ENCODE results near the gene C10orf90. TPM values are rescaled to one million over a fixed set of nuclear protein-coding genes. Genes with fewer than 3 reads are reported as not detected.

The C10orf90 gene
- total RNA-seq, 1 donor from 2014 or later = not detected

DNA sequence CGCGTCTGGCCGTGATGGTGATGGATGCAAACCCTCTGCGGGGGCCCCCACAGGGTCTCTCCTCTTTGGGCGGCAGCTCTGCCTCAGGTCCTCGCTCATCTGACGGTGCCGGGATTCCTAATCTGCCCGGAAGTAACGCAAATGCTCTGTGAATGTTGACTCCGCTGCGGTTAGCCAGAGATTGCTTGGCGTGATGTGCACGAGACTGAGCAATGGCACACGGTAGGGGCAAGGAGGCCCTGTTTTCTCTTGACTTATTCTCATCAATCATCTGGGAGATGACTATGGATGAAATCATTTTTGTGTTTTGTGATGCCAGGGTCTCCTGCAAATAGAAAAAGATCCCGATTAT is 165.8 kb downstream of the C10orf90 start:
- Mint-ChIP-seq H3K27ac (ENCODE audit: unreplicated experiment) (no peak overlapping the region), H3K9me3 (ENCODE audit: unreplicated experiment) (peaks cover 3% of the 10 kb centered on the region), H3K4me1 (ENCODE audit: low read depth, unreplicated experiment) (no peaks in the 10 kb centered on the region), H3K27me3 (ENCODE audit: unreplicated experiment) (peaks cover 2% of the 10 kb centered on the region), H3K36me3 (ENCODE audit: unreplicated experiment) (no peaks in the 10 kb centered on the region), H3K4me3 (ENCODE audit: unreplicated experiment) (no peak overlapping the region)
- DNase-seq = no peak
- no peak for TF ChIP-seq CTCF (IDR thresholded peaks at IDR 0.05; ENCODE audit: partially characterized antibody, unreplicated experiment)

GRCh38 chr10:126504063-126504760 is 166.3 kb downstream of the C10orf90 start:
- Mint-ChIP-seq H3K4me3 (ENCODE audit: unreplicated experiment) (no peak overlapping the region), H3K27ac (ENCODE audit: unreplicated experiment) (no peak overlapping the region), H3K27me3 (ENCODE audit: unreplicated experiment) (peaks cover 2% of the 10 kb centered on the region), H3K4me1 (ENCODE audit: low read depth, unreplicated experiment) (no peaks in the 10 kb centered on the region), H3K36me3 (ENCODE audit: unreplicated experiment) (no peaks in the 10 kb centered on the region), H3K9me3 (ENCODE audit: unreplicated experiment) (peaks cover 3% of the 10 kb centered on the region)
- peak; percentile 39 for DNase-seq
- TF ChIP-seq CTCF (IDR thresholded peaks at IDR 0.05; ENCODE audit: partially characterized antibody, unreplicated experiment) = peak; percentile 67

DNA sequence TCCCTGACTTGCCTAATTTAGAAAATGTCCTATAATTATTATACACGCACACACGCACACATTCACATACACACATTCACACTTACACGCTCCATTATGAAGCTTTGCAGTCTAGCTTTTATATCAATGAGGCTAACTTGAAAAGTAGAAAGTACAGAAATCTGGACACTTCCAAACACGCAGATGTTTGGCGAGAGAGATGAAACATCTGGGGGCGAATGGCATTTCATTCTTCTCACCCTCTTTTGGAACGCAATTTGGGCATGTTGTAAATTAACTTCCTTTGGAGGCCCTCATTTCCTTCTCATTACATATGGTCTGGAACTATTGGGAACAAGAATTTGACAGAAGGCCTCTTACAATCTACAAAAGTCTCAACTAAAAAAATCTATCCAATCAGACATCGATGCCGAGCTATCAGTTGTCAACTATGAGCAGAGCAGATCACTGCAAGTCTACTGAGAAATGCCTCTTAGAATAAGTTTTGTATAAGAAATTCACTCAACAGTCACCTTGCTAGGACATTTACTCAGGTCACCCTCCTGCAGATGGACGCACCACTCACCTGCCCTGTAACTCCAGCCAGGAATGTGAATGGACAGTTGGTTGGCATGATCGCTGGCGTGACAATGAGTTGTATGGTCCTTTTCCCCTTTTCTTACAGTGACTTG is 167.0 kb downstream of the C10orf90 start:
- Mint-ChIP-seq H3K36me3 (ENCODE audit: unreplicated experiment) (no peaks in the 10 kb centered on the region), H3K4me3 (ENCODE audit: unreplicated experiment) (no peak overlapping the region), H3K27ac (ENCODE audit: unreplicated experiment) (no peak overlapping the region), H3K27me3 (ENCODE audit: unreplicated experiment) (peaks cover 2% of the 10 kb centered on the region), H3K9me3 (ENCODE audit: unreplicated experiment) (peaks cover 3% of the 10 kb centered on the region), H3K4me1 (ENCODE audit: low read depth, unreplicated experiment) (no peaks in the 10 kb centered on the region)
- TF ChIP-seq CTCF (IDR thresholded peaks at IDR 0.05; ENCODE audit: partially characterized antibody, unreplicated experiment) = no peak
- no peak for DNase-seq

GRCh38 chr10:126502441-126502840 is 168.1 kb downstream of the C10orf90 start:
- TF ChIP-seq CTCF (IDR thresholded peaks at IDR 0.05; ENCODE audit: partially characterized antibody, unreplicated experiment) = no peak
- peaks cover 2% of the 10 kb centered on the region for H3K27me3 Mint-ChIP-seq (ENCODE audit: unreplicated experiment)
- no peak overlapping the region for H3K4me3 Mint-ChIP-seq (ENCODE audit: unreplicated experiment)
- peaks cover 2% of the 10 kb centered on the region for H3K9me3 Mint-ChIP-seq (ENCODE audit: unreplicated experiment)
- no peak overlapping the region for H3K27ac Mint-ChIP-seq (ENCODE audit: unreplicated experiment)
- H3K4me1 Mint-ChIP-seq (ENCODE audit: low read depth, unreplicated experiment) = no peaks in the 10 kb centered on the region
- DNase-seq = no peak
- H3K36me3 Mint-ChIP-seq (ENCODE audit: unreplicated experiment) = no peaks in the 10 kb centered on the region

GRCh38 chr10:126501828-126502227 is 168.7 kb downstream of the C10orf90 start:
- Mint-ChIP-seq H3K4me3 (ENCODE audit: unreplicated experiment) (no peak overlapping the region), H3K36me3 (ENCODE audit: unreplicated experiment) (no peaks in the 10 kb centered on the region), H3K27me3 (ENCODE audit: unreplicated experiment) (peaks cover 4% of the 10 kb centered on the region), H3K27ac (ENCODE audit: unreplicated experiment) (no peak overlapping the region), H3K9me3 (ENCODE audit: unreplicated experiment) (peaks cover 2% of the 10 kb centered on the region), H3K4me1 (ENCODE audit: low read depth, unreplicated experiment) (no peaks in the 10 kb centered on the region)
- DNase-seq = no peak
- TF ChIP-seq CTCF (IDR thresholded peaks at IDR 0.05; ENCODE audit: partially characterized antibody, unreplicated experiment) = no peak

Data from glutamatergic neuron (in vitro differentiated cells).